ENCODE measurements around the gene THBS2.
"Not testable (repeated sequence)": the region's sequence is repeated elsewhere in the genome, so short reads cannot be mapped to it uniquely, and the experiment has no call there.

The THBS2 gene

DNA sequence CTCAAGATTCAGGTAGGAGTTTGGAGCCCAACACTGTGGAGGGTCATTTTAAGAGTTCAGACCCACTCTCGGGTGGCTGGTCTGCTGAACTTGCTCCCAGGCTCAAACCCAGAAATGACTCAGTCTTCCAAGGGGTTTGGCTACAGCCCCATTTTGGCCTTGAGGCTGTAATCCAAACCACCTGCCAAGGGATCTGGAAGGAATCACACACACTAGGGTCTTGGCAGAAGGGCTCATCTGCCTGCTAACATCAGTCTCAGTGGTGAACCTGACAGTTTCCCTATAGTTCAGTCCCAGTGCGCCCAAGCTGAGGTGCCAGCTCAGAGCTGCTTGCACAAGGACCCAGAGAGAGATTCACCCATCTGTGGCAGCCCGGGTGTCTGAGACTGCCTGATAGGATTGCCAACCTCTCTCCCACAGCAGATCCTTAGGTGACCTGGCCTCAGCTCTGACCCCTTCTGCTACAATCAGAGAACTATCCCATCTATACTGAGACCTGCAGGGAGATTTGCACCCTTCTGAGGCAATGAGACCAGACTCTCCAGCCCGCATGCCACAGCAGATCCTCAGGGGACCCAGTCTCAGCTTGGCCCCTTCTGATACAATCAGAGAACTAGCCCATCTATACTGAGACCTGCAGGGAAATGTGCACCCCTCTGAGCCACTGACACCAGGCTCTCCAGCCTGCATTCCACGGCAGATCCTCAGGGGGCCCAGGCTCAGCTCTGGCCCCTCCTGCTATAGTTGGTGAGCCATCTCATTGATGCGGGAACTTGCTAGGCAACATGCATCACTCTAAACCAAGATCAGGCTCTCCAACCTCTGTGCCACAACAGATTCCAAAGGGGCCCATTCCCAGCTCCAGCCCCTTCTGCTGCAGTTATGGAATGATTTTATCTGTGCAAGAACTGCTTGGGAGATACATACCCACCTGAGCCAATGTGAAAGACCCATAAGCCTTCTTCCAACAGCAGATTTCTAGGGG lies 48.2 kb downstream of the THBS2 start:
- no peak for DNase-seq

DNA sequence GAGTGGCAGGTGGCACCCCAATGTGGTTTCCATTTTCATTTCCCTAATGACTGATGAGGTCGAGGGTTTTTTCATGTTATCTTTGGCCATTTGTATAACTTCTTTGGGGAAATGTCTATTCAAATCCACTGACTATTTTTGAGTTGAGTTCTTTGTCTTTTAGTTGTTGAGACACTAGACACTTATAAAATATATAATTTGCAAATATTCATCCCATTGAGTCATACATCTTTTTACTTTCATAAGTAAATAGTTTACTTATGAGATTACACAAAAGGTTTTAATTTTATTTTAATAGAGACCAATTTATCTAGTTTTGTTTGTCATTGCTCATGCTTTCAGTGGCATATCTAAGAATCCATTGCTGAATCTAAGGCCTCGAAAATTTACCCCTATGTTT lies 49.5 kb downstream of the THBS2 start:
- no peak for DNase-seq

DNA sequence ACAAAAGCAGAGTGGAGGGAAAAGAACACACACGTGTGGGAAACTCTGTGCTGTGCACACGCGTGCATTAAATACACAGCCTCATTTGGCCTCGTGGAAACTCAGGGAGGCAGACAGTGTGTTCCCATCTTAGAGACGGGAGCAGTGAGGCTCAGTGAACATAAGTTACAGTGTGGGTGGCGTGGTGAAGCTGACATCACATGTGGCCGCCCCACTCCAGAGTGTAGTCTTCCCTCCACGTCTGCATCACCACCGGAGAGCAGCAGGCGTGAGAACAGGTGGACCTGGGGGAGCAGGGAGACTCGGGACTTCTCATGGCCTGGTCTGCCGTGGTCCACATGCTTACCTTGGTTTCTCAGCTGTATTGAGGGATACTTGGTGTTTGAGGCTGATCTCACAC lies 51.7 kb downstream of the THBS2 start:
- no peak for DNase-seq

DNA sequence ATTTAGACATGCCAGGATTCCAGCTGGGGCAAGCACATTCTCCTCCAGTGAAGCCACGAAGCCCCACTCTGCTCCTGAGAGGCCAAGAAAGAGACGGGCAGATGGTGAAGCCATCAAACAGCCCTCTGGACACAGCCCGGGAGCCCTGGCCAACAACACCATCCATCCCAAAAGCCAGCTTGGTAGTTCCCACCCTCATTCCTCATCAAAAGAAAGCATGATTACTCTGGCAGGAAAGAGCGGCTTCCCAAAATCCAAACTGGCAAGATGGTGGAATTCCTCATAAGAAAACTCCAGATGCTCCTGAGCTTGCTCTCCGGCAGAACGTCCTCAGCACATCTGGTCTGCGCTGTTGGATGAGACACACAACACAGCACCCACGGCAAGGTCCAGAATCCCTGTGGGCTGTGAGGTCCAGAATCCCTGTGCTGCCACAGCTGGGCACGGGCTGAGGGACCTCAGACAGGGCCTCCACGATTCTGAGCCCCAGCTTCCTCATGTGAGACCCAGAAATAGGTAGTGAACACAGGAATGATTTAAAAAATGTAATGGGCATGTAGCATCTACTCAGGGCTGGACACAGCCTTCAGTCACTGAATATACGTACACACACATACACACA lies 52.6 kb downstream of the THBS2 start:
- no peak for DNase-seq

DNA sequence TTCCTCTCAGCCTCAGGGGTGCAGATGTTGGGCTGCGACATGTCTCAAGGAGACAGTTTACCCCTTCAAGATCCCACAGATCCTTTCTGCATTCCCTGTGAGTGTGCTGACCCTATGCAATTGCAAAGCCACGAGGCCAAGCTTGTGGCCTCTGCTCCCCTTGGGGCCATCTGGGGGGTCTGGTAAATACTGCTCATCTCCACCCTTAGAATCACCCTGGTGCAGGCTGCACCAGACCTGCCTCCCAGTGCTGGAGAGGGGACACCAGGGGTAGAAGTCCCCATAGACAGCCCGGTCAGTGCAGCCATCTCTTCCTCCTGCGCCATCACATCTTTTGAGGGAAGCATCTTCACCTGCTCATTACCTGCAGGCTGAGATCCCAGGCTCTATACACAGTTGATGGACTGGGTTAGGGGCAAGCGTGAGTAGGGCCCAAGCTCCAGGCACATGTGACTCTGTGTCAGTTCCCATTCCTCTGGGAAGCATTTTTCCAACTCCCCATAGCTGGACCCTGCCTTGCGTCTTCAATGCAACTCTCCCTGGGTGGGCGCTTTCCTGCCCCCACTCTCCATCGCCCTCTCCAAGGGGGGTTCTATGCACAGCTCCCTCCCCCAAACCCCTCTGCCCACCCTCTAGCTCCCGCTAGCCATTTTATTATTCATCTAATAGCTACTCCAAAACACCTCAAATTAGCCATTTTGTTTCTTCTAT lies 53.9 kb downstream of the THBS2 start:
- DNase-seq: no peak

DNA sequence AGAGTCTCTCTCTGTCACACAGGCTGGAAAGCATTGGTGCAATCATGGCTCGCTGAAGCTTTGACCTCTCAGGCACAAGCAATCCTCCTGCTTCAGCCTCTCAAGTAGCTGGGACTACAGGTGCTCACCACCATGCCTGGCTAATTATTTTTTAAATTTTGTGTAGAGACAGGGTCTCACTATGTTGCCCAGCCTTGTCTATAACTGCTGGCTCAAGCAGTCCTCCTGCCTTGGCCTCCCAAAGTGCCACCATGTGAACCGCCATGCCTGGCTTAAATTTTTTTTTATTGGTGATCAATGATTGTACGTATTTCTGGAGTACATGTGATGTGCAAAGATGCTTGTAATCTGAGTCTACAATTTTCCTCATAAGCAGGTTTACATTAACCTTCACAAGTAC lies 54.8 kb downstream of the THBS2 start:
- no peak for DNase-seq

DNA sequence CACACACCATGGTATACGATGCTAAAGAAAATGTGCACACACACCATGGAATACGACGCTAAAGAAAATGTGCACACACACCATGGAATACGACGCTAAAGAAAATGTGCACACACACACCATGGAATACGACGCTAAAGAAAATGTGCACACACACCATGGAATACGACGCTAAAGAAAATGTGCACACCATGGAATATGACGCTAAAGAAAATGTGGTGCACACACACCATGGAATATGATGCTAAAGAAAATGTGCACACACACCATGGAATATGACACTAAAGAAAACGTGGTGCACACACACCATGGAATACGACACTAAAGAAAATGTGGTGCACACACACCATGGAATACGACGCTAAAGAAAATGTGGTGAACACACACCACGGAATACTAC lies 55.7 kb downstream of the THBS2 start:
- DNase-seq: not testable (repeated sequence)

DNA sequence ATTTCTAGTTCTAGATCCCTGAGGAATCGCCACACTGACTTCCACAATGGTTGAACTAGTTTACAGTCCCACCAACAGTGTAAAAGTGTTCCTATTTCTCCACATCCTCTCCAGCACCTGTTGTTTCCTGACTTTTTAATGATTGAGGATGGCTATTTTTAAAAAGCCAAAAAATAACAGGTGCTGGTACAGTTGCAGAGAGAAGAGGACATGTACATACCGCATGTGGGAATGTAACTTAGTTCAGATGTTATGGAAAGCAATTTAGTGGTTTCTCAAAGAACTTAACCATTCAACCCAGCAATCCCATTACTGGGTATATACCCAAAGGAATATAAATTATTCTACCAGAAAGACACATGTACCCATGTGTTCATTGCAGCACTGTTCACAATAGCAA lies 57.4 kb downstream of the THBS2 start:
- DNase-seq: not testable (repeated sequence)

DNA sequence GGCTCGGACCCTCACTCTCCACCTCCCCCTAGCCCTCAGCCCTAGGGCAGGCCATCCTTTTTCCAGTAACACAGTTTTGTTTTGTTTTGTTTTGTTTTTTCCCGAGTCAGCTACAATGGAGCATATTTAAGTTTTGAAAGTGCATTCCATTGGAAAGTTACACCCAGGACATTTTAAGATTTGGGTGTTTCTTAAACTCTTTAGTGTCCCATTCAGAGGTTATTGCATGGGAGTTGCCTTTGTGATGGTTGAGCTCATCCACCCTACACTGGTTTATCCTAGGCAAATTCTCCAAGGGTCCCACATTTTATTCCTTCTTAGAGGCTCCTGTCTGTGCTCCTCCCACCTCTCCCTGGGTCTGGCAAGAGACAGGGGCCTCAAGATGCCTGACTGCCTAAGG lies 58.9 kb downstream of the THBS2 start:
- no peak for DNase-seq

DNA sequence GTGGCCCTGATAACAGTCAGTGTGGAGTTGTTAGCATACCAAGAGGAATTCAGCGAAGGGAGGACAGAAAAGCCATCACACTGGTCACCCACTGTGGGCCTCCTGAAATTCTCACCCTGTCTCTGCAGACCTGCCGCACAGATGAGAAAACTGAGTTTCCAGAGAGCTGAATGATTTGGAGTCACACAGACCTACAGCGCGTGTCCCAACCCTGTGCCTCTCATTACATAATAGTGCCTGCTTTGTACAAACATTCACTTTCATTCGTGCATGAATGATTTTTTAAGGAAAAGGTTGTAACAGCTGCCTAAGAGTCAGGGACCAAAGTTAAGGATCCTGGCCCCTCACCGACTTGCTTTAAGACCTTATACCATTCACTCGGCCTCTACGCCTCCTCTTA lies 62.7 kb downstream of the THBS2 start:
- DNase-seq: no peak

DNA sequence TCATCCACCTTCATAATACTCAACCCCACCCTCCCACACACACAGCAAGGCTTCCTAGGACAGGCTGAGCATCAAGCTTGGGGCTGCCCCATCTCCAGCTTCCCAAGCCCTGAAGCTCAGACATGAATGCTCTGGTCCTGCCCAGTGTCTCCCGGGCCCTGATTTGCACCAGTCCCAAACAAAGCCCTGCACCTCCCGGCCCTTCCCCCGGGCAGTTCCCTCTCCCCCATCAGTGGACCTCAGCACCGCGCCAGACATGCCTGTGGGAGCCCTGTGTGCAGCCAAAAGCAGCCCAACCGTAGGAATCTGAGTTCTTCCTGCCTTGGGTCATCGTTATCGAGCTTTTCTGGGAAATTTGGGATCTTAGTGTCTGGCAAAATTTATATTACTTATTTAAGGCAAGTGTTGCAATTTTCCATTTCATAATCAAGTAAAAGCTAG lies 63.5 kb downstream of the THBS2 start:
- DNase-seq: no peak

DNA sequence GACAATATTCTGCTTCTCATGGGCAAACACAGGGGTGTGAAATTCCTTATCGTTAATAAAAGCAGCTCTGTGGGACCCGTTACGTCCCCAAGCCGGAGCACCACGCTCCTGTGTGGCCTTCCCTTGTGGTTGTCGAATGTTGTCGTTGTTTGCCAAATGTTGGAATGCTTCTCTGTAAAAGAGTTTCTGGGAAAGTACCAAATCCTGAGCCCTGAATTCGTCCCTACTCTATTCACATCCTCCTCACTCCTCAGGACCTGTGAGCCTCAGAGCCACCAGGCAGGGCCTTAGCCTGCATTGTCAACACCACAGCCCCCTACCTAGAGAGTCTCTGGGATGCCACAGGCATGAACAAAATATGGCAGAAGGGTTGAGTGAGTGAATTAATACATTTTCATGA lies 64.0 kb downstream of the THBS2 start:
- DNase-seq: no peak

DNA sequence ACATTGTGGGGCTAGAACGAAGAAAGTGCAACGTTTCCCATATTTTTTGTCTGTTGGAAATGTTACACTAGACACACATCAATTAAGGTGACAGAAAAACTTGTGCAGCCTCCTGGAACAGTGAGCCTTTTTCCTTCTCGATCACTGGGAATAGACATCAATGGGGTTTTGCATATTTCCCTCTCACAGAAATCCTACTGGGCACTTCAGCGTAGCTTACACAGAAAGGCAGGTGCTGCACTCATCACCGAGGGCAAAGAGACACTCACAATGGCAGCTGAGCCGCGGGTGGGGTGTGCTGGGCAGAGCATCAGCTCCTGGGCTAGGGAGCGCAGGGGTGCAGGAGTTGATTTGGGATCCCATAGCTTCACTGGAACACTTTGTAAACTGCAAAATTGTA lies 64.5 kb downstream of the THBS2 start:
- no peak for DNase-seq

DNA sequence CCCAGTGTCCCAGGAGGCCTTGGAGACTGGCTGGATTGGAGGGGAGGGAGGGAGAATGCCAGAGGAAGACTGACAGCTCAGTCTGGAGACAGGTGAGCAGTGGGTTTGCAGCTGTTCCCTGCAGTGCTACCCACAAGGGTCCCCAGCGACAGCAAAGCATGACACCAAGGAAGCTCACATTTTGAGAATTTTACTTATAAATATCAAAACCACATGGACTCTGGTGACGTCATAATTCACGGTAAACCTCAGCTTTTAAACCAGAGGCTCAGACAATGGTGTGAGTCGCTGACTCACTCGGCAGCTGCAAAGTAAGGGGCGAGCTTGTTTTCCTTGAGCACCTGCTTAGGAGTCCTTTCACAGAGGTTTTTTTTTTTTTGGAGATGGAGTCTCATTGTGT lies 65.2 kb downstream of the THBS2 start:
- DNase-seq: peak; percentile 33

DNA sequence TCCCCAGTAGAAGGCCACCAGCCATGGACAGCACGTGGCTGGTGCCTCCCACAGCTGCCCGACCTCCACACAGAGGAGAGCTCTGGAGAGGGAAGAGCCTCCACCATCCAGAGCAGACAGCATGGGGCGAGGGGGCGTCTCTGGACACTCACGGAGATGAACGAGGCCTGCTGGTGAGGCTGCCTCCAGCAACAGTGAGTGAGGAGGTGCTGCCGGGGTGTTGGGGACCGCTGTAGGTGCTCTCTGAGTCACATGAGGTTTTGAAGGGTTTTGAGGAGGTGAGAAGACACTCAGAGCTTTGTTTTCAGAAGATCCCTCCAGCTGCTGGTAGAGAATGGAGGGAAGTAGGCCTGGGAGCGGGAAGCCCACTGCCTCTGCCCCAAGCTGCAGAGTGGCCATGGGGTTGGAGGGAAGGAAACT lies 65.6 kb downstream of the THBS2 start:
- no peak for DNase-seq

DNA sequence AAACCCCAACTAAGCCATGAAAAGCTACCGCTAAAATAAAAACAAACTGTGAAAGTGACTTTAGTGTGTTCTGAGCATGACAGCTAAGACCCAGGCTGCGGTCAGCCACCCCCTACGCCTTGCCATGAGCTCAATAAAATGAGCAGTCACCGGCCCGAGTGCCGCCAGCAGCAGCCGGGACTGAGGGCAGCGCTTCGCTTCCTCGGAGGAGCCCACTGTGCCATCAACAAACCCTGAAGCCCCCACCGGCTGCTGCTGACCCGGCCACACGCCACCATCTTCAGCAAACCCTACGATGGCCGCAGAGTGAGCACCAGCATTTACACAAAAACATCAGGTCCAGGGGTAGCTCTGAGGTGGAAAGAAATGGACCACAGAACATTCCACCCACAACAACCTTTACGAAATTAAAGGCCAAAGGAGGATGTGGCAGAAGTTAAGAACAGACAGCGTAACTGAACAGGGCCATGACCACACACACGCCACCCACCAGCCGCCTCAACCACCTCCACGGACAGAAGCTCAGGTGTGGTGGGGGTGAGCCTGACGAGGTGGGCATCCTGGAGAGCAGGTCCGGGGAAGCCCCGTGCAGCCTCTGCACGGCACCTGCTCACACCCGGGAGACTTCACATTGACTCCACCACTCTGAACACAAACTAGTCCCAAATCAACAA lies 67.0 kb downstream of the THBS2 start:
- no peak for DNase-seq

DNA sequence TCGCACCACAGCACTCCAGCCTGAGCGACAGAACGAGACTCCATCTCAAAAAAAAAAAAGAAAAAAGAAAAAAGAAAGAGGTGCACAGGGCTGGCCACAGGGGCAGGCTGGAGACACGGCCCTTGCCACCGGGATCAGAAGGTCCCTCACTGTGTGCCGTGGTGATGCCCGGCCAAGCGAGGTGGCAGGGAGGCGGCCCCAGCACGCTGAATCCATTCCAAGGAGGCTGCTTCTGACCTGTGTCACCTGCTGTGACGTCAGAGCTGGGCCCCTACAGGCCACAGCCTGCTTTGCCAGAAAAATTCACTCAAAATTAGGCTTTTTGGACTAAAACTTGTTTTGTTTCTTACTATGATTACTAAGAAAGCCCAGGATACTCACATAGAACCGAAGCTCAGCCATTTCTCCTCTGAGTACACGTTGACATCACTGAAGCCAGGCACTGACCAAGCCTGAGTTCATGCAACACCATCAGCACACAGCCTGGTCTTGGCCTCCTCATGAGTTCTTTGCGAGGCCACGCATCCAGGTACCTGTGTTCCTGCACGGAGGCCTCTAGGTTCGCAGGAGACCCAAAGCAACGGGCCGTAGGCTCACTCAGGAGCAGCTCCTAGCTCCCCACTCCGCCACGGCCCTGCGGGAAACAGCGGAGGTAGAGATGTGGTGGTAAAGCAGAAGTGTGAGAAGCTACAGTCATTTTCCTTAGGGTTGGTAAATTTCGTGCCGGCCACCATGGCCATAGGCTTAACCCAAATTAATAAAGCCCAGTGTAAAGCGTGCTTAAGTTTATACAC lies 67.8 kb downstream of the THBS2 start:
- no peak for DNase-seq

DNA sequence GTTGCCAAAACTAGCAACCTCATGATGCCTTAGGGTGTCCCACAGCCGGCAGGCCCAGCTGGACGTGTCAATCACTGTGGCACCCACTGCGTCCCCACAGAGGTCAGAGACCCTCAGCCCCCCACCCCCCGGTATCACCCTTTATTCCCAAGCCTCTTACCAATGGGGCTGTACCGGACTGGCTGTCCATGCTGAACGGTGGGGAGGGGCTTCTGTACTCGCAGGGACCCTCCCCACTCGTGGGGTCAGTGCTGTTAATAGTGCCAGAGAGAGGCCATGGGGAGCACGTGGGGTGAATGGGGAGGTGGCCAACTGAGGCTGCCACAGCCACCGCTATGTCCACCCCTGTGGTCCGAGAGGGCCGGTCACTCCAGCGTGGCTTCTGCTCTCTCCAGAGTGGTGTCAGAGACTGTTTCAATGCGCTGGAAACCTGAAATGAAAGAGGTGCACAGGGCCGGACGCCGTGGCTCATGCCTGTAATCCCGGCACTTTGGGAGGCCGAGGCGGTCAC lies 68.6 kb downstream of the THBS2 start:
- DNase-seq: no peak

DNA sequence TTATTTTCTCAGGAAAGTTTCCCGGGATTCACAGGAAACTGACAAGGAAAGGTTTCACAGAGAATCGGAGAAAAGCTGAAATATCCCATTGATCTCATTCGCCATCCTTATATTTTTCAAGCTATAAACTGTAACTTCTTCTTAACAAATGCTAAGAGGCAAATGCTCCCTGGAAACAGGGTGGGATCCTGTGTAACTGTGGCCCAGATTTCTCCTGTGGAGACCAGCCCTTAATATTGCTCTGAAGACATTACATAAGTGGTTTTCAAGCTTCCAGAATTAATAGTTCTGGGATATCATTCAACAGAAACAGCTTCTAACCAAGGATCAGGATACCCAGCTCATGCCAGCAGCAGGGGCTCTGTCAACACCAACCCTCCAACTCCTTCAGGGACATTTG lies 69.2 kb downstream of the THBS2 start:
- no peak for DNase-seq

DNA sequence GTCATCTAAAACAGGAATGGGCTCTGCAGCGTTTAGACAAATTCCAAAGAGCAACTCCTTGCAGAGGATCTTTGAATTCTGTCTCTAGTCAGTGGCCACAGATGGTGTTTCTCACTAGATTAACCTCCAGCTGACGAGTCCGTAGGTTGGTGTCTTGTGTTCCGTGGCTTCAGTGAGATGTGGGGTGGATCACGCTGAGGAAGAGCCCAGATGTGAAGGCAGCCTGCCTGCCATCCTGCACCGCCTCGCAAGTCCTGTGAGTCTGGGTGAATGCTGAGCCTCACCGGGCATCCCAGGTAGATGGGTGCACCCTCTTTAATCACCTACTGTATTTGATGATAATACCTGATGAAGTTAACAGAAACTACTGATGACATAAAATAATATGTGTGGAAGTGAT lies 70.4 kb downstream of the THBS2 start:
- DNase-seq: no peak

DNA sequence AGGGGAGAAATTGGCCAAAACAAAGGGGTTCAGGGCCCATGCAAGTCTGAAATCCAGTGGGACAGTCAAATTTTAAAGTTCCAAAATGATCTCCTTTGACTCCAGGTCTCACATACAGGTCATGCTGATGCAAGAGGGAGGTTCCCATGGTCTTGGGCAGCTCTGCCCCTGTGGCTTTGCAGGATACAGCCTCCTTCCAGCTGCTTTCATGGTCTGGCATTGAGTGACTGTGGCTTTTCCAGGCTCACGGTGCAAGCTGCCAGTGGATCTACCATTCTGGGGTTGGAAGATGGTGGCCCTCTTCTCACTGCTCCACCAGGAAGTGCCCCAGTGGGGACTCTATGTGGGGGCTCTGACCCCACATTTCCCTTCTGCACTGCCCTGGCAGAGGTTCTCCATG lies 73.8 kb downstream of the THBS2 start:
- not testable (repeated sequence) for DNase-seq

Measured in activated CD4-positive, alpha-beta T cell treated with anti-CD3 and anti-CD28 coated beads, Interleukin-2, Interleukin-6, amounts not matched to agents 100 ng/mL and 50 ng/mL, durations not matched to agents 16 hours and 8 hours (primary cell).